Lower leg skin (tissue), 4 donors: ENCODE results near the gene TPRN. TPM values are rescaled to one million over a fixed set of nuclear protein-coding genes. Genes with fewer than 3 reads are reported as not detected.

Experiments used
- DNase-seq, 2 donors: peaks; one replicate each; pipeline ENCODE4 v3.0.0-alpha.2; 2019; ENCODE audit warnings: low spot score in 2 of 2
- H3K4me3 ChIP-seq: fragments of 200-600 bp; sonication (generic); 2 replicates; pipeline ENCODE4 v1.5.1; 2017; ENCODE audit warnings: mild to moderate bottlenecking, low read depth; ENCODE audit not compliant: poor library complexity, severe bottlenecking
- POLR2A ChIP-seq, 2 donors: fragments of 450-650 bp; IDR thresholded peaks; one replicate each; pipeline ENCODE4 v1.6.1; 2016 to 2017; ENCODE audit warnings: antibody characterized with exemption in 2 of 2, mild to moderate bottlenecking in 1 of 2, moderate library complexity in 1 of 2
- WGBS, 2 donors: methylation state at CpG; one replicate each; pipeline ENCODE4 v1.1.5; 2018; 5-methylcytosine and 5-hydroxymethylcytosine counted together
- intact Hi-C: fragments of 100-400 bp; cut with DNase I; formaldehyde crosslinking; loops from one replicate; pipeline ENCODE4 v1.15.0; 2023; ENCODE audit warnings: low total_unique reads
- total RNA-seq, 4 donors: library from RNA; depleted of rRNA; stranded (reverse); fragments of >200 nt; gene quantifications; one replicate each; pipeline ENCODE4 v1.1.0, GENCODE V29; 2016
- TF ChIP-seq, protein P1 (sequence below), 3 donors: fragments of 450-650 bp; IDR thresholded peaks; one replicate each; pipeline ENCODE4 v1.5.1; 2016; ENCODE audit warnings: antibody characterized with exemption in 3 of 3, mild to moderate bottlenecking in 3 of 3, moderate library complexity in 2 of 3

TPRN gene
- total RNA-seq, 4 donors from 2014 or later = 27.6 to 34.2 (median 29.1) TPM

DNA sequence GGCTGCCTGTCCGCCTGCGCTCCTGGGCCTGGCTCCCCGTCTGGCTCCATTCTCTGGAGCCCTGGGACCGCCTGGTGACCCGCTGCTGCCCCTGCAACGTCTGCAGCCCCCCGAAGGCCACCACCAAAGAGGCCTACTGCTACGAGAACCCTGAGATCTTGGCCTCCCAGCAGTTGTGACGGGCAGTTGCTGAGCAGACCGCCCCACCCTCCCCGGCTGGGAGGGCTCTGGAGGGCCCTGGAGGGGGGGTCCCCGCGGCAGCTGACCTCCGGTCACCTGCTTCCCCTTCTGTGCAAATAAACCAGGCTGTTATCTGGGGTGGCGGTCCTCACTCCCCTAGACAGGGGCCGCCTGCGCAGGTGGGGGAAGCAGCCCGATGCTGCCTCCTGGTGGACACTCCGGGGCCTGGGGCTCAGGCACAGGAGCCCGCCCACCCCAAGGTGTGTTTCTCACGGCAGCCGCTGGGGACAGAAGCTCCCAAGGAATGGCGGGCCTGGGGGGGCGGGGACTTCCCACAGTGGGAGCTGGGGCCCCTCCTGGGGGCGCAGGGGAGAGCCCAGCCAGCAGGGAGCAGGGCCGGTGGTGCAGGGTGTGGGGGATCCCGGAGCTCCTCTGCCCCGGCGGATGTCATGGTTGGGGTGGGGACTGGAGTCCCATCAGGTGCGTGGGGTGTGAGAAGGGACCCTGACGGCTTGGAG, 35.8 kb upstream of the TPRN start:
- no peak overlapping the region for H3K4me3 ChIP-seq
- WGBS, 2 donors = 22 to 35% methylated on average over 18 to 21 of the region's 31 CpGs
- DNase-seq = peak; percentile 75 to 95
- intact Hi-C loops = no loop called here
- TF ChIP-seq, protein P1, sequence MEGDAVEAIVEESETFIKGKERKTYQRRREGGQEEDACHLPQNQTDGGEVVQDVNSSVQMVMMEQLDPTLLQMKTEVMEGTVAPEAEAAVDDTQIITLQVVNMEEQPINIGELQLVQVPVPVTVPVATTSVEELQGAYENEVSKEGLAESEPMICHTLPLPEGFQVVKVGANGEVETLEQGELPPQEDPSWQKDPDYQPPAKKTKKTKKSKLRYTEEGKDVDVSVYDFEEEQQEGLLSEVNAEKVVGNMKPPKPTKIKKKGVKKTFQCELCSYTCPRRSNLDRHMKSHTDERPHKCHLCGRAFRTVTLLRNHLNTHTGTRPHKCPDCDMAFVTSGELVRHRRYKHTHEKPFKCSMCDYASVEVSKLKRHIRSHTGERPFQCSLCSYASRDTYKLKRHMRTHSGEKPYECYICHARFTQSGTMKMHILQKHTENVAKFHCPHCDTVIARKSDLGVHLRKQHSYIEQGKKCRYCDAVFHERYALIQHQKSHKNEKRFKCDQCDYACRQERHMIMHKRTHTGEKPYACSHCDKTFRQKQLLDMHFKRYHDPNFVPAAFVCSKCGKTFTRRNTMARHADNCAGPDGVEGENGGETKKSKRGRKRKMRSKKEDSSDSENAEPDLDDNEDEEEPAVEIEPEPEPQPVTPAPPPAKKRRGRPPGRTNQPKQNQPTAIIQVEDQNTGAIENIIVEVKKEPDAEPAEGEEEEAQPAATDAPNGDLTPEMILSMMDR (IDR thresholded peaks at IDR 0.05) = peak in 1 of 3 donors; percentile 64
- no peak for TF ChIP-seq POLR2A (IDR thresholded peaks at IDR 0.05)

DNA sequence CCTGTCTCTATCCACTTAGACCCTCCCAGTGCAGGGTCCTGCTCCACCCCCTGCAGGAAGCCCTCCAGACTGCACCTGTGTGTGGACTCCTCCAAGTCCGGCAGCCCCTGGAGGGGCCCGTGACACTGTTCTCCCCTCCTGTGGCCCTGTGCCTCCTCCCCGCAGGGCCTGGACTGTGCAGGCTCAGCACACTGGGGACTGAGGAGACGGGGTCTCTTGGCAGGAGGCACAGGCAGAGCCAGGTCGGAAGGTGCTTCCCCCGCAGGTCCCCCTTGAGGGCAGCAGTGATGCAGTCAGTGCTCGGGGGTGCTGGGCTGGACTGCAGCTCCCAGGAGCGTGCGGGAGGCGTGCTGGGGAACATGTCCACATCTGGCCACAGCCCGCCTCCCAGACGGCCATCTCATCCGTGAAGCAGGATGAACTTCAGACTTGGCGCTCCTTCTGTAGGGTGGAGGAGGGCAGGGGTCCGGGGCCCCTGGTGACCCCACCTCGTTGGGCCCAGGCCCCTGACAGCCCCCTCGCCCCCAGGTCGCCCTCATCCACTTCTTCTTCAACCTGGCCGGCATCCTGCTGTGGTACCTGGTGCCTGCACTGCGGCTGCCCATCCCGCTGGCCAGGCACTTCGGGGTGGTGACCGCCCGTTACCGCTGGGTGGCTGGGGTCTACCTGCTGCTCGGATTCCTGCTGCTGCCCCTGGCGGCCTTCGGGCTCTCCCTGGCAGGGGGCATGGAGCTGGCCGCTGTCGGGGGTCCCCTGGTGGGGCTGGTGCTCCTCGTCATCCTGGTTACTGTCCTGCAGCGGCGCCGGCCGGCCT, 35.1 kb upstream of the TPRN start:
- H3K4me3 ChIP-seq = no peak overlapping the region
- TF ChIP-seq, protein P1 (IDR thresholded peaks at IDR 0.05) = no peak
- no peak for TF ChIP-seq POLR2A (IDR thresholded peaks at IDR 0.05)
- no peak for DNase-seq
- intact Hi-C loops = no loop called here
- WGBS, 2 donors = 72 to 75% methylated on average over 18 to 32 of the region's 35 CpGs

DNA sequence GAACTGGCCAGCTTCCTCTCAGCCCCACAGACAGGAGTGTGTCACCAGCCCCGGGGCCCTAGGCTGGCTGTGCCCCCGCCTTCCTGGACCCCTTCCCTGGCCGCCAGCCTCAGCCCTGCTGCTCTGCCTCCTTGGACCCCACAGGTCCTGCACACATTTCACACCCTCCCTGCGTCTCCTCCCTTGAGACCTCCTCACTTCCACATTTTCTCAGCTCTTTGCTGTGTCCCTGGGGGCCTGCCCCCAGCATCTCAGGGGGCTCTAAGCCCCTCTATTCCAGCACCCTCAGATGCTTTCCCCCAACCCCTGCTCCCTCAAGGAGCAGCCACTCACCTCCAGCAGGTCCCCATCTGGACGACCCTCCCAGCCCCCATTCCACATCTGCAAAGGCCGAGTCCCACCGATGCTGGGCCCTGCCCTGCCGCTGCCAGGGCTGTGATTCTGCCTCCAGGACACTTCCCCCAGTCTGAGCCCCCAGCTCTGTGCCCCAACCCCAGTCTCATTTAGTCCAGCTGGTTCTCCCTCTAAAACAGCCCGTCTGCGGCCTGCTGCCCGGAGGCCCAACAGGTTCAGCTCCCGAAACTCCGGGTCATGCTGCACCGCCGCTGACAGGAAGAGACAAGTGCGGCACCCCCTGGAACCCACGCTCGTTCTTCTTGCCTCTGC, 34.4 kb upstream of the TPRN start:
- no peak overlapping the region for H3K4me3 ChIP-seq
- TF ChIP-seq, protein P1 (IDR thresholded peaks at IDR 0.05) = no peak
- TF ChIP-seq POLR2A (IDR thresholded peaks at IDR 0.05) = no peak
- WGBS, 2 donors = 66 to 74% methylated on average over 17 of the region's 18 CpGs
- intact Hi-C loops = no loop called here
- DNase-seq = no peak

- intact Hi-C loops = no loop called here
- no peak for DNase-seq
- WGBS, 2 donors = 55 to 66% methylated on average over 16 to 24 of the region's 40 CpGs
- H3K4me3 ChIP-seq = no peak overlapping the region
- TF ChIP-seq POLR2A (IDR thresholded peaks at IDR 0.05) = no peak
- TF ChIP-seq, protein P1 (IDR thresholded peaks at IDR 0.05) = no peak
Observed at GRCh38 chr9:137234055-137234697, 33.6 kb upstream of the TPRN start.

GRCh38 chr9:137233143-137233980, 32.8 kb upstream of the TPRN start:
- WGBS, 2 donors = 66 to 71% methylated on average over 27 to 36 of the region's 40 CpGs
- intact Hi-C loops = no loop called here
- TF ChIP-seq, protein P1 (IDR thresholded peaks at IDR 0.05) = no peak
- no peak for TF ChIP-seq POLR2A (IDR thresholded peaks at IDR 0.05)
- no peak for DNase-seq
- no peak overlapping the region for H3K4me3 ChIP-seq
